GM21360 (cell line): ENCODE data around the gene ACER3.
A peak's percentile ranks its signal among the peaks of the same experiment; 100 is the strongest.
"Not testable (repeated sequence)": the region's sequence is repeated elsewhere in the genome, so short reads cannot be mapped to it uniquely, and the experiment has no call there.

Source experiments
- ATAC-seq: cut with Tn5 transposase; IDR thresholded peaks from one replicate; pipeline ENCODE4 v1.9.1; 2021; ENCODE audit warnings: mild to moderate bottlenecking, moderate library complexity; ENCODE audit not compliant: unreplicated experiment

Gene ACER3

DNA sequence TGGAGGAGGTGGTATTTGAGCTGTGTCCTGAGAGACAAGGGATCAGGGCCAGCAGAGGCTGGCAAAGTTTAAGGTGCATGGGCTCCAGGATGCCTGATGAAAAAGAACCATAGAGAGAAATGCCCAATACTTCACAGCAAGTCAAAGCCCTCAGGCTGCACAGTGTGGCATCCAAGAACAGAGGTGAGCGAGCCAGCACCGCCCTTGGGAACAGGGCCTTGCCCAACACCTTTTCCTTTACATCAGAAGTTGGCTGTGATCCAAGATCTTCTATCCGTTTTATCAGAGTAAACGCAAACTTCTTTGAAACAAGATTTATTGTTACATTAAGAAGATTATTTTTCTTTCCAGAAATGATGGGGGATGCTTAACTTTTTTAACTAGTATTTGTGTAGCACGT lies 174.9 kb downstream of the ACER3 start:
- no peak for ATAC-seq

DNA sequence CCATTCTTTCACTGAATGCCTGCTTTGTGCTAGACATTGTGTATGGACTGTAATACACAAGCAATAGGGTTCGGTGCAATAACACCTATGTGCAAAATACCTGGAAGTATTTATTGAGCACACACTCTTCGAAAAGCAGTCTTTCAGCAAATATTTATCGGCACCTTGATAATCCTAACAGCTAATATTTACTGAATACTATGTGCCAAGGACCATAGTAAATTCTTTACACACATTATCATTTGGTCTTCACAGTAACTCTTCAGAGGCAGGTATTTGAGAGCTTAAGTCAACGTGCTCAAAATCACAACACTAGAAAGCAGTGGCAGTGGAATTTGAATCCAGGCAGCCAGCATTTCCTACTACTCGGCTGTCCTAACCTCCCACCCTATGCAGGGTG lies 175.7 kb downstream of the ACER3 start:
- ATAC-seq, result no peak

DNA sequence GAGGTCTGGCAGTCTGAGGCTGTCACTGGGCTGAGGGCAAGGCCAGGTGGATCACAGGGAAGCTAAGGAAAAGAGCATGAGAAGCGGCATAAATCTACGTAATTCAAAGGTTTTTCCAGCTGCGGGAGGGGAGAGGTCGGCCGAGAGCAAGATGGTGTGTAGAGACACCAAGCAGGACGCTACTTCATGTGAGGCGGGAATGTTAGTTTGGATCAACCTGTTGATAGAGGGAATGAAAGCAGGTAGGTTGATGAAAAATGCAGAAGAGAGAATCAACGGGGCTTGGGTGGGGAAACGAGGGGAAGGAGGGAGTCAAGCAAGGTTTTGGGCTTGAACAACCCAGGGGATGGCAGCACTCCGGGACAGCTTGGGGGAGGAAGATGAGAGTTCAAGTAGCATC lies 176.3 kb downstream of the ACER3 start:
- ATAC-seq, result no peak

DNA sequence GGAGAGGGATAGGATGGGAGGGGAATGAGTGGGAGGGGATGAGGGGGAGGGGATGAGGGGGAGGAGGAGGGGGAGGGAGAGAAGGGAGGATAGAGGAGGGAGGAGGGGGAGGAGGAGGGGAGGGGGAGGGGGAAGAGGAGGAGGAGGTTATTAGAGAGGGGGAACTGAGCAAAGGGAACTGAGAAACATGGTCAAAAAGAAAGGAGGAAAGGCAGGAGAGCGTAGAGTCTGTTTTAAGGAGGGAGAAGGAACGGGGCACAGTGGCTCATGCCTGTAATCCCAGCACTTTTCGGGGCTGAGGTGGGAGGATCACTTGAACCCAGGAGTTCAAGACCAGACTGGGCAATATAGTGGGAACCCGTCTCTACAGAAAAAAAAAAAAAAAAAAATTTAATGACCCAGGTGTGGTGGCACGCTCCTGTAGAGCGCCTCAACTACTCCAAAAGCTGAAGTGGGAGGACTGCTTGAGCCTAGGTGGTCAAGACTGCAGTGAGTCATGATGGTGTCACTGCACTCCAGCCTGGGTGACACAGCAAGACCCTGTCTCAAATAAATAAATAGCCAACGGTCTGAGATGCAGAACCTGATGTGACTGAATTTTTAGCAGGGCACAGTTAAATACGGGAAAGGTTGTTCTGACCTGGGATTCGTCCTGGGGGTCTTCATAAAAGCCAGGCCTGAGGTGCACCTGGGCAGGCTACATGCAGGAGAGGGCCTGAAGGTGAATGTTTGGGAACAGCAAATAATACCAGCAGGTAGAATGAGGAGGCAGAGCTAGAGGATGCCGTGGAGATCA lies 177.5 kb downstream of the ACER3 start:
- no peak for ATAC-seq

GRCh38 chr11:77038825-77039326 lies 178.2 kb downstream of the ACER3 start:
- ATAC-seq, result no peak

DNA sequence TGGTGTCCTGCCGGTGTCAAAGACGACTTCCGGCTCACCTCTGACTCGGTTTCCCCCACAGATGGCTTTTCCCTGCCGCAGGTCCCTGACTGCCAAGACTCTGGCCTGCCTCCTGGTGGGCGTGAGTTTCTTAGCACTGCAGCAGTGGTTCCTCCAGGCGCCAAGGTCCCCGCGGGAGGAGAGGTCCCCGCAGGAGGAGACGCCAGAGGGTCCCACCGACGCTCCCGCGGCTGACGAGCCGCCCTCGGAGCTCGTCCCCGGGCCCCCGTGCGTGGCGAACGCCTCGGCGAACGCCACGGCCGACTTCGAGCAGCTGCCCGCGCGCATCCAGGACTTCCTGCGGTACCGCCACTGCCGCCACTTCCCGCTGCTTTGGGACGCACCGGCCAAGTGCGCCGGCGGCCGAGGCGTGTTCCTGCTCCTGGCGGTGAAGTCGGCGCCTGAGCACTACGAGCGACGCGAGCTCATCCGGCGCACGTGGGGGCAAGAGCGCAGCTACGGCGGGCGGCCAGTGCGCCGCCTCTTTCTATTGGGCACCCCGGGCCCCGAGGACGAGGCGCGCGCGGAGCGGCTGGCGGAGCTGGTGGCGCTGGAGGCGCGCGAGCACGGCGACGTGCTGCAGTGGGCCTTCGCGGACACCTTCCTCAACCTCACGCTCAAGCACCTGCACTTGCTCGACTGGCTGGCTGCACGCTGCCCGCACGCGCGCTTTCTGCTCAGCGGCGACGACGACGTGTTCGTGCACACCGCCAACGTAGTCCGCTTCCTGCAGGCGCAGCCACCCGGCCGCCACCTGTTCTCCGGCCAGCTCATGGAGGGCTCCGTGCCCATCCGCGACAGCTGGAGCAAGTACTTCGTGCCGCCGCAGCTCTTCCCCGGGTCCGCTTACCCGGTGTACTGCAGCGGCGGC lies 179.0 kb downstream of the ACER3 start:
- no peak for ATAC-seq

DNA sequence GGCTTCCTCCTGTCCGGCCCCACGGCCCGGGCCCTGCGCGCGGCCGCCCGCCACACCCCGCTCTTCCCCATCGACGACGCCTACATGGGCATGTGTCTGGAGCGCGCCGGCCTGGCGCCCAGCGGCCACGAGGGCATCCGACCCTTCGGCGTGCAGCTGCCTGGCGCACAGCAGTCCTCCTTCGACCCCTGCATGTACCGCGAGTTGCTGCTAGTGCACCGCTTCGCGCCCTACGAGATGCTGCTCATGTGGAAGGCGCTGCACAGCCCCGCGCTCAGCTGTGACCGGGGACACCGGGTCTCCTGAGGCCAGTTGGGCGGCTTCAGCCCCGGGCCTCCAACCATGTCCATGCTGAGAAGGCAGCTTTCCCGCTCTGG lies 179.7 kb downstream of the ACER3 start:
- no peak for ATAC-seq

- no peak for ATAC-seq
Measured at GRCh38 chr11:77040889-77041288, 180.2 kb downstream of the ACER3 start.

DNA sequence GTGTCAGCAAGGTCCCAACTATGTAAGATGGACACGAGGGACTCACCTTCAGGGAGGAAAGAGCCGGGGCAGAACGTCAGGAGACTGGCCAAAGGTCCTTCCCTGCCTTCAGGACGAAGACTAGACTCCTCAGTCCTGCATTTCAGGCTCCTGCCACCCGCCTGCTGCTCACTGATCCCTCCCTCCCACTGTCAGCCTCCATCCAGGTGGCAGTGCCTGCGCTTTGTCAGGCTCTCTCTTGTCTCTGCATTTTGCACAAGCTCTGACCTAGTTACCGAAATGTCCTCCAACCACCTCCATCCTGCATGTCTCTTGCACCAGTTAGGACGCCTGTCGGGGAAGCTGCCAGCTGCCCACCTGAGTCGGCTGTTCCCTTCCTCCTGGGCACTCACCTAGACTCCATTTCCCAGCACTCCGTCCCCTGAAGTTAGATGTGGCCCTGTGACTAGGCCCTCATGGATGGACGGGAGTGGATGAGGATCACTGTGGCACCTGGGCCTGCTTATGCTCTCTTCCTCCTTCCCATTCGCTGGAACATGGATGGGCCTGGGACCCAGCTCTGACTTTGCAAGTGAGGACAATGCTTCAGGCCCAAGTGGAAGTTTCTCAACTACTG lies 181.5 kb downstream of the ACER3 start:
- ATAC-seq, result no peak

GRCh38 chr11:77044356-77044755 lies 183.6 kb downstream of the ACER3 start:
- ATAC-seq, result no peak

- no peak for ATAC-seq
Measured at GRCh38 chr11:77044886-77045285, 184.2 kb downstream of the ACER3 start.

DNA sequence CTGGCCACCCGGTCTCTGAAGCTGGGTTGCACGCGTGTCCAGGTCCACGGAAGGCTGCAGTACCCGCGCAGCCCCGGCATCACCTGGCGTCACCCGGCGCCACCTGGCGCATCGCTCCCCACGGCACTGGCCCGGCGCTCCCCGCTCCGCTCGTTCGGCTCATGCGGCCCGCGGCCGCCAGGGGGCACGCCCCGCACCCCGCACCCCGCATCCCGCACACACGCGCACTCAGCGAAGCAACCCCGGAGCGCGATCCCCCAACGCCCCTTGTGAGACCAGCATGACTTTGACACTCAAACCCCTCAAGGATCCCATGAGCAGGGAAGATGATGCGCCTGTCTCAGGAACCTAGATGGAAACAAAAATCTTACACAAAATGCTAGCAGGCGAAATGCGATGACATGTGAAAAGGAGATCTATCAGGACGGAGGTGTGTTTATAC lies 185.4 kb downstream of the ACER3 start:
- peak; percentile 46 for ATAC-seq

- peak; percentile 75 for ATAC-seq
Measured at GRCh38 chr11:77047007-77047927, 186.5 kb downstream of the ACER3 start.

DNA sequence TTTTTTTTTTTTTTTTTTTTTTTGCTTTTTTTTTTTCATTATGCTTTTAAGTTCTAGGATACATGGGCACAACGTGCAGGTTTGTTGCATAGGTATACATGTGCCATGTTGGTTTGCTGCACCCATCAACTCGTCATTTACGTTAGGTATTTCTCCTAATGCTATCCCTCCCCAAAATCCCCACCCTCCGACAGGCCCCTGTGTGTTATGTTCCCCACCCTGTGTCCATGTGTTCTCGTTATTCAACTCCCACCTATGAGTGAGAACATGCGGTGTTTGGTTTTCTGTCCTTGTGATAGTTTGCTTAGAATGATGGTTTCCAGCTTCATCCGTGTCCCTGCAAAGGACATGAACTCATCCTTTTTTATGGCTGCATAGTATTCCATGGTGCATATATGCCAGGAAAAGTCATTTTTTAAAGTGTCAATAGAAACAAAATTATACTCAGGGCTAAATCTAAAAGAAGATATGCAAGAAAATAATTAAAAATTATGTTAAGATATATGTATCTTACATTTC lies 187.3 kb downstream of the ACER3 start:
- ATAC-seq, result not testable (repeated sequence)

GRCh38 chr11:77049026-77049425 lies 188.3 kb downstream of the ACER3 start:
- ATAC-seq, result no peak

DNA sequence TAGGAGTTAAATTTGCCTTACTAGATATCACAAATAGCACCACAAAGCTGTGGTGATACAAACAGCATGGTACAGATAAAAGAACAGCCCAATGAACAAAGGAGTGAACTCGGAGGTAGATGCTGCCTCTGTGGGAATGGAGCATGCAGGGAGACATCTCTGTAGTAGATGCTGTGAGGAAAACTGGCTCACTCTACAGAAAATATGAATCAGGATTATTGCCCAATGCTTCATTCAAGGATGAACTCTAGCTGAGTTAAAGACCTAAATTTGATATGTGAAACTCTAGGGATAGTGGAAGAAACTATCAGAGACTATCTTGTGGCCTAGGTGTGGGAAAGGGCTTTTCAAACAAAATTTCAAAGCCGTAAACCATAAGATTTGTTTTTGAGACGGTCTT lies 190.8 kb downstream of the ACER3 start:
- ATAC-seq, result no peak

DNA sequence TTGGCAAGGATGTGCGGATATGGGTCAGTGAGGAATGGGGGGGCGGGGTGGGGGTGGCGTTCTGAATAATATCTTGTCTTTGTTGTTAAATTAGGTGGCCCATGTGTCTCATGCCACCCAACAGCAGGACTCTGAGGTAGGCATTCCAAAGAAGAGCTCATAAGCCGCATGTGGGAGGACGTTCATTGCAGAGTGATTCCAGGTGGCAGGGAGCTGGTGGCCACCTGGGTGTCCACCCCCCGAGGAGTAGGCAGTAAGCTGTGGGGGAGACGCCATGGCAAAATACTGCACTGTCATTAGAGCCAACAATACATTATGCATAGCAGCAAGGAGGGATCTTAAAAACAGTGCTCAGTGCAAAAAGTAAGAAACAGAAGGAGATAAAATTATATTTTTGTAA lies 191.8 kb downstream of the ACER3 start:
- ATAC-seq, result no peak

DNA sequence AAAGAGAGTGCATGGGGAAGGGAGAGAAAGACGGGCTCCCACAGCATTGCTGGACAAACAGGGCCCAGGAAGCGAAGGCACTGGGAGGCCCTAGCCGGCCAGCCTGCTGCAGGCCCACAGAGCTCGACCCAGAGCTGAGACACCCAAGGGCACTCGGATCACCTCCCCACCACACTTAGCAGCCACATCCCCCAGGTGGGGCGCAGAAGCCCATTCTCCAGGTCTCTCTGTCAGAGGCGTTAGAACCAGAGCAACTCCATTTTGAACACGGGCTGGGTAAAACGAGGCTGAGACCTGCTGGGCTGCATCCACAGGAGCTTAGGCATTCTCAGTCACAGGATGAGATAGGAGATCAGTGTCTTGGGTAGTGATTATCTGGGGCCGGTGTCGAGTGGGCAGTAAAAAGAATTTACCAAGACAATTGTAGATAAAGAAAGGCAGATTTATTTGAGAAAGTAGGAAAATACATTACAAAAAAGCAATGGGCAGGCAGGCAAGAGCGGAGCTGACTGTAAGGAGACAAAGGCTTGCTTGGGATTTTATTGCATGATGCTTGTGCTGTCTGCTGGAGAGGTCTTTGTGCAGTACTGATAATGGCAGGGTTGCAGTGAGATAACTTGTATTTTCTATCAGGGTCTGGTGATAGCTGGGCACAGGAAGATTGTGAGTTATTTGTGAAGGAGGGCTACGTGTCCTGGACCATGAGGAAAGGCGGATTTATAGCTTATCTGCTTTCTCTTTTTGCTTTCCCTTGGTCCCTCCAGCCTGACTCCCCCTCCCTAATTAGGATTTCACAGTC lies 192.7 kb downstream of the ACER3 start:
- no peak for ATAC-seq

DNA sequence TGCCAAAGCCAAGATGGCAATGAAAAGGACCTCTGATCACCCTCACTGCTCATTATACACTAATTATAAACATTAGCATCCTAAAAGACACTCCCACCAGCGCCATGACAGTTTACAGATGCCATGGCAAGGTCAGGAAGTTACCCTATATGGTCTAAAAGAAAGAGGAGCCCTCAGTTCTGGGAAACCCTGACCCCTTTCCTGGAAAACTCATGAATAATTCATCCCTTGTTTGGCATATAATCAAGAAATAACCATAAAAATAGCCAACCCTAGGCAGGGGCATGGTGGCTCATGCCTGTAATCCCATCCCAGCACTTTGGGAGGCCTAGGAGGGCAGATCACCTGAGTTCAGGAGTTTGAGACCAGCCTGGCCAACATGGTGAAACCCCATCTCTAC lies 193.4 kb downstream of the ACER3 start:
- no peak for ATAC-seq
